H9 (cell line): ENCODE measurements around the gene CPLX4. TPM values are rescaled to one million over a fixed set of nuclear protein-coding genes. Genes with fewer than 3 reads are reported as not detected.

ENCODE experiments used
- DNase-seq: peaks from one replicate; pipeline ENCODE4 v3.0.0-alpha.2; 2017
- H2AFZ ChIP-seq: one replicate; pipeline ENCODE4 v1.6.1; 2013; ENCODE audit warnings: mild to moderate bottlenecking, low read length, control low read depth, moderate library complexity
- H2AK5ac ChIP-seq: 2 replicates; pipeline ENCODE4 v1.6.1; 2013; ENCODE audit warnings: low read length, control low read depth, mixed read lengths; ENCODE audit not compliant: insufficient read length
- H2BK120ac ChIP-seq: one replicate; pipeline ENCODE4 v1.6.1; 2013; ENCODE audit warnings: low read depth, mild to moderate bottlenecking, low read length, control low read depth, inconsistent platforms; ENCODE audit not compliant: poor library complexity, severe bottlenecking
- H2BK12ac ChIP-seq: 2 replicates; pipeline ENCODE4 v1.6.1; 2013; ENCODE audit warnings: low read length, control low read depth, mixed read lengths, low read depth; ENCODE audit not compliant: insufficient read length
- H2BK15ac ChIP-seq: 2 replicates; pipeline ENCODE4 v1.6.1; 2013; ENCODE audit warnings: low read depth, low read length, control low read depth
- H2BK20ac ChIP-seq: one replicate; pipeline ENCODE4 v1.6.1; 2013; ENCODE audit warnings: low read depth, mild to moderate bottlenecking, low read length, control low read depth, inconsistent platforms; ENCODE audit not compliant: poor library complexity, severe bottlenecking
- H2BK5ac ChIP-seq: 2 replicates; pipeline ENCODE4 v1.6.1; 2013; ENCODE audit warnings: low read length, control low read depth, mixed read lengths; ENCODE audit not compliant: insufficient read length
- H3K14ac ChIP-seq: 2 replicates; pipeline ENCODE4 v1.6.1; 2013; ENCODE audit warnings: low read length, control low read depth; ENCODE audit not compliant: insufficient read depth
- H3K18ac ChIP-seq: 2 replicates; pipeline ENCODE4 v1.6.1; 2013; ENCODE audit warnings: low read depth, mild to moderate bottlenecking, mixed read lengths, low read length, control low read depth; ENCODE audit not compliant: insufficient read length
- H3K23ac ChIP-seq: 2 replicates; pipeline ENCODE4 v1.6.1; 2013; ENCODE audit warnings: low read length, control low read depth, mixed read lengths, low read depth; ENCODE audit not compliant: insufficient read length
- H3K23me2 ChIP-seq: 2 replicates; pipeline ENCODE4 v1.6.1; 2013; ENCODE audit warnings: low read depth, mild to moderate bottlenecking, mixed read lengths, low read length, control low read depth; ENCODE audit not compliant: insufficient read length, poor library complexity, severe bottlenecking
- H3K27ac ChIP-seq: 2 replicates; pipeline ENCODE4 v1.5.1; 2013; ENCODE audit warnings: low read length, control low read depth, mixed read lengths, low read depth; ENCODE audit not compliant: insufficient read length
- H3K27me3 ChIP-seq: 2 replicates; pipeline ENCODE4 v1.6.1; 2013; ENCODE audit warnings: low read length, control low read depth, inconsistent platforms; ENCODE audit not compliant: insufficient read depth
- H3K4ac ChIP-seq: 2 replicates; pipeline ENCODE4 v1.6.1; 2013; ENCODE audit warnings: low read depth, mild to moderate bottlenecking, control low read depth, inconsistent platforms, low read length, moderate library complexity
- H3K4me1 ChIP-seq: 2 replicates; pipeline ENCODE4 v1.6.1; 2013; ENCODE audit warnings: low read length, control low read depth, inconsistent platforms; ENCODE audit not compliant: insufficient read depth
- H3K4me2 ChIP-seq: 2 replicates; pipeline ENCODE4 v1.6.1; 2013; ENCODE audit warnings: low read length, control low read depth, mixed read lengths; ENCODE audit not compliant: insufficient read length, insufficient read depth
- H3K56ac ChIP-seq: 2 replicates; pipeline ENCODE4 v1.6.1; 2013; ENCODE audit warnings: low read depth, mild to moderate bottlenecking, mixed read lengths, low read length, control low read depth; ENCODE audit not compliant: insufficient read length
- H3K79me1 ChIP-seq: 2 replicates; pipeline ENCODE4 v1.6.1; 2013; ENCODE audit warnings: low read depth, mild to moderate bottlenecking, moderate library complexity, low read length, control low read depth, inconsistent platforms; ENCODE audit not compliant: insufficient read depth, poor library complexity, severe bottlenecking
- H3K79me2 ChIP-seq: 2 replicates; pipeline ENCODE4 v1.6.1; 2013; ENCODE audit warnings: low read length, control low read depth, inconsistent platforms; ENCODE audit not compliant: insufficient read depth
- H3K9ac ChIP-seq: 2 replicates; pipeline ENCODE4 v1.6.1; 2013; ENCODE audit warnings: low read length, control low read depth, mixed read lengths; ENCODE audit not compliant: insufficient read length; ENCODE audit errors: extremely low read depth
- H3K9me3 ChIP-seq: one replicate; pipeline ENCODE4 v1.6.1; 2013; ENCODE audit warnings: low read depth, low read length, inconsistent platforms; ENCODE audit not compliant: control insufficient read depth
- H3T11ph ChIP-seq: one replicate; pipeline ENCODE4 v1.6.1; 2013; ENCODE audit warnings: mild to moderate bottlenecking, low read length, control low read depth, inconsistent platforms
- H4K20me1 ChIP-seq: one replicate; pipeline ENCODE4 v1.6.1; 2013; ENCODE audit not compliant: control insufficient read depth, insufficient read length, insufficient read depth
- H4K5ac ChIP-seq: 2 replicates; pipeline ENCODE4 v1.6.1; 2013; ENCODE audit warnings: low read depth, mild to moderate bottlenecking, mixed read lengths, low read length, control low read depth; ENCODE audit not compliant: insufficient read length
- H4K8ac ChIP-seq: replicated peaks from 2 replicates; pipeline ENCODE4 v1.6.1; 2013; ENCODE audit warnings: low read length, control low read depth, mixed read lengths, low read depth; ENCODE audit not compliant: insufficient read length
- H4K91ac ChIP-seq: 2 replicates; pipeline ENCODE4 v1.6.1; 2013; ENCODE audit warnings: low read depth, mild to moderate bottlenecking, moderate library complexity, mixed read lengths, low read length, control low read depth; ENCODE audit not compliant: insufficient read length
- H3K27ac Mint-ChIP-seq, 3 experiments: 2 replicates in 2 of 3; 3 replicates in 1 of 3; pipeline ENCODE4 v1.8.0; 2020 to 2021; ENCODE audit warnings: mixed read lengths in 3 of 3, mild to moderate bottlenecking in 1 of 3, moderate library complexity in 1 of 3
- H3K27me3 Mint-ChIP-seq: 2 replicates; pipeline ENCODE4 v1.8.0; 2021; ENCODE audit warnings: low read depth, mild to moderate bottlenecking, moderate library complexity, mixed read lengths
- H3K36me3 Mint-ChIP-seq, 3 experiments: 2 replicates in 2 of 3; 3 replicates in 1 of 3; pipeline ENCODE4 v1.8.0; 2020 to 2021; ENCODE audit warnings: low read depth in 3 of 3, mixed read lengths in 3 of 3; ENCODE audit not compliant: insufficient read depth in 1 of 3
- H3K4me1 Mint-ChIP-seq, 2 experiments: 2 replicates each; pipeline ENCODE4 v1.8.0; 2020; ENCODE audit warnings: mixed read lengths in 2 of 2
- H3K4me3 Mint-ChIP-seq, 2 experiments: 2 replicates in 1 of 2; 3 replicates in 1 of 2; pipeline ENCODE4 v1.8.0; 2020 to 2021; ENCODE audit warnings: mild to moderate bottlenecking in 2 of 2, mixed read lengths in 2 of 2, moderate library complexity in 1 of 2
- H3K9me3 Mint-ChIP-seq, 2 experiments: 2 replicates in 1 of 2; 3 replicates in 1 of 2; pipeline ENCODE4 v1.8.0; 2020; ENCODE audit warnings: mild to moderate bottlenecking in 2 of 2, mixed read lengths in 2 of 2, moderate library complexity in 1 of 2
- CTCF ChIP-seq: fragments of 200-600 bp; sonication (generic); conservative IDR thresholded peaks from 3 replicates; pipeline ENCODE4 v1.8.0; 2021; ENCODE audit warnings: antibody characterized with exemption, mild to moderate bottlenecking
- WGBS: extraction: QIAGEN DNeasy Blood & Tissue Kit; methylation state at CpG from one replicate; pipeline ENCODE4 v1.1.7; 2013; ENCODE audit warnings: missing lambda C conversion rate, low lambda C conversion rate, mixed read lengths; ENCODE audit not compliant: insufficient read length; ENCODE audit errors: extremely low coverage; 5-methylcytosine and 5-hydroxymethylcytosine counted together
- total RNA-seq: library from RNA; stranded (reverse); gene quantifications from 2 replicates; pipeline ENCODE4 v1.2.1, GENCODE V29; 2021

Gene CPLX4
- total RNA-seq, 1 experiment from 2014 or later, result not detected

- H3K79me1 ChIP-seq, result no peaks in the 10 kb centered on the region
- WGBS, result no CpG with 5 or more reads among the region's 28 CpGs
- H2BK20ac ChIP-seq, result no peak overlapping the region
- no peak overlapping the region for H3K4ac ChIP-seq
- peaks cover 90% of the 10 kb centered on the region for H3K27me3 ChIP-seq
- H4K91ac ChIP-seq, result no peak overlapping the region
- Mint-ChIP-seq H3K36me3 (no peaks in the 10 kb centered on the region; a peak in 1 of 7 replicates), H3K27me3 (peaks cover 97% of the 10 kb centered on the region), H3K4me3 (peak overlapping the region; percentile 56 to 71), H3K27ac (no peak overlapping the region), H3K9me3 (no peaks in the 10 kb centered on the region; a peak in 1 of 5 replicates), H3K4me1 (peaks cover 25 to 37% of the 10 kb centered on the region in 2 experiments)
- no peak overlapping the region for H2BK5ac ChIP-seq
- H3K4me2 ChIP-seq, result peak overlapping the region; percentile 41
- H3K27ac ChIP-seq, result no peak overlapping the region
- no peak for DNase-seq
- no peaks in the 10 kb centered on the region for H3K79me2 ChIP-seq
- no peak overlapping the region for H2AK5ac ChIP-seq
- H3K56ac ChIP-seq, result no peak overlapping the region
- H3K23ac ChIP-seq, result no peak overlapping the region
- H3K9ac ChIP-seq, result no peak overlapping the region
- no peaks in the 10 kb centered on the region for H3K9me3 ChIP-seq
- no peaks in the 10 kb centered on the region for H4K20me1 ChIP-seq
- H3K23me2 ChIP-seq, result peaks cover 14% of the 10 kb centered on the region
- no peak for TF ChIP-seq CTCF
- H4K8ac ChIP-seq, result no peak overlapping the region
- no peak overlapping the region for H2BK120ac ChIP-seq
- H3K14ac ChIP-seq, result no peak overlapping the region
- H3K4me1 ChIP-seq, result peaks cover 4% of the 10 kb centered on the region; the same call in 1 of the 2 replicates
- H4K5ac ChIP-seq, result no peak overlapping the region
- no peak overlapping the region for H2BK12ac ChIP-seq
- no peak overlapping the region for H3K18ac ChIP-seq
- no peak overlapping the region for H2AFZ ChIP-seq
- H3T11ph ChIP-seq, result no peak overlapping the region
- H2BK15ac ChIP-seq, result no peak overlapping the region
Measured at GRCh38 chr18:59268127-59268720, 50.2 kb downstream of the CPLX4 start.
